ENCODE data around the gene P2RY2. TPM values are rescaled to one million over a fixed set of nuclear protein-coding genes. Genes with fewer than 3 reads are reported as not detected.

Gene P2RY2
- total RNA-seq, 4 donors from 2014 or later: 0.17 to 0.57 TPM; not detected in 2

GRCh38 chr11:73217810-73218105, 323 bp upstream of the P2RY2 start:
- TF ChIP-seq, protein P1, sequence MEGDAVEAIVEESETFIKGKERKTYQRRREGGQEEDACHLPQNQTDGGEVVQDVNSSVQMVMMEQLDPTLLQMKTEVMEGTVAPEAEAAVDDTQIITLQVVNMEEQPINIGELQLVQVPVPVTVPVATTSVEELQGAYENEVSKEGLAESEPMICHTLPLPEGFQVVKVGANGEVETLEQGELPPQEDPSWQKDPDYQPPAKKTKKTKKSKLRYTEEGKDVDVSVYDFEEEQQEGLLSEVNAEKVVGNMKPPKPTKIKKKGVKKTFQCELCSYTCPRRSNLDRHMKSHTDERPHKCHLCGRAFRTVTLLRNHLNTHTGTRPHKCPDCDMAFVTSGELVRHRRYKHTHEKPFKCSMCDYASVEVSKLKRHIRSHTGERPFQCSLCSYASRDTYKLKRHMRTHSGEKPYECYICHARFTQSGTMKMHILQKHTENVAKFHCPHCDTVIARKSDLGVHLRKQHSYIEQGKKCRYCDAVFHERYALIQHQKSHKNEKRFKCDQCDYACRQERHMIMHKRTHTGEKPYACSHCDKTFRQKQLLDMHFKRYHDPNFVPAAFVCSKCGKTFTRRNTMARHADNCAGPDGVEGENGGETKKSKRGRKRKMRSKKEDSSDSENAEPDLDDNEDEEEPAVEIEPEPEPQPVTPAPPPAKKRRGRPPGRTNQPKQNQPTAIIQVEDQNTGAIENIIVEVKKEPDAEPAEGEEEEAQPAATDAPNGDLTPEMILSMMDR (IDR thresholded peaks at IDR 0.05; ENCODE audit: low read depth): no peak

DNA sequence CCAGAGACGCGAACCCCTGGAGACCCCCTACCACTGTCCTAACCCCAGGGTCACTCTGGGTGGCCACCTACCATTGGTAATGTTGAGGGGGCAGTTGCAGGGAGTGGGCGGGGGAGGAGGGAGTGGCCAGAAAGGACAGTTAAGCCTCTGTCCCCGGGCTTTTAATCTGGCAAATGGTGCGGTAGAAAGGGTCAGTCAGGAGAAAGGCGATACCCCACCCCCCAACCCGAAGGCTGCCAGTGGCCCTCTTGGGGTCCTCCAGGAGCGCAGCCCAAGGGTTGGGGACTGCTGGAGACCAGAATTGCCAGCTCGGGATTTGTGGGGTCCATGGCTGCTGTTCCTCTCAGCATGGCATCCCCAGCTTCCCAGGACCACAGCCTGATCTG, 742 bp downstream of the P2RY2 start:
- TF ChIP-seq, protein P1 (IDR thresholded peaks at IDR 0.05; ENCODE audit: low read depth): no peak

GRCh38 chr11:73219396-73220285, 1.6 kb downstream of the P2RY2 start:
- TF ChIP-seq, protein P1 (IDR thresholded peaks at IDR 0.05; ENCODE audit: low read depth): no peak

GRCh38 chr11:73221451-73221850, 3.4 kb downstream of the P2RY2 start:
- TF ChIP-seq, protein P1 (IDR thresholded peaks at IDR 0.05; ENCODE audit: low read depth): no peak

- TF ChIP-seq, protein P1 (IDR thresholded peaks at IDR 0.05; ENCODE audit: low read depth): no peak
These were observed 3.9 kb downstream of the P2RY2 start for GRCh38 chr11:73221996-73222395.

- TF ChIP-seq, protein P1 (IDR thresholded peaks at IDR 0.05; ENCODE audit: low read depth): no peak
These were observed 6.1 kb downstream of the P2RY2 start for GRCh38 chr11:73223998-73224730.

DNA sequence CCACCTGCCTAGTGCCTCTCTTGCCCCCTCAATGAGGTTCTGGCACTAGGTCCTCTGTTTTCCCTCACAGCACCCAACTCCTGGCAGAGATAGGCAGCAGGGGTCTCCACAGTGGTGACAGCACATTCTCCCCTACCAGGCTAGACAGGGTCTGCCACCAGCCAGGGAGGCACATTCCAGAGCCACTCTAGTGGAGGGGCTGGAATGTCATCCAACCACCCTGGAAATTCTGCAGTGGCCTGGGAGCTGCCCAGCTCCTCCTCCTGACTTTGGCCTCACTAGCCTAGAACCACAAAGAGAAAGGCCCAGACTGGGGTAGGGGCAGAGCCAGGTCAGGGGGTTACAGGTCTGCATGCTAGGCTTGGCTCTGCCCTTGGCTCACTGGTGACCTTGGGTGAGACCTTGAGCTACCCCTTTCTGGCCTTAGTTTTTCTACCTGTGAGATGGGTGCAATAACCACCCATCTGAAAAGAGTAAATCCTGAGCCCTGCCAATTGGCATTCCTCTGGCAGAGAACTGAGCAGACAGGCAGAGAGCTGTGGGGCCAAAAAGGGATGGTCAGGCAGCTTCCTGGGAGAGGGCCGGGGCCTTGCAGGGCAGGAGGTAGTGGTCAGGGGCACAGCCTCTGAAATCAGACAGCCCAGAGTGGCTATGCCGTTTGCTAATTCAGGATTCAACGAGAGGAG, 7.1 kb downstream of the P2RY2 start:
- TF ChIP-seq, protein P1 (IDR thresholded peaks at IDR 0.05; ENCODE audit: low read depth): no peak
